ENCODE measurements around the gene BTG2. TPM values are rescaled to one million over a fixed set of nuclear protein-coding genes. Genes with fewer than 3 reads are reported as not detected.
"Not testable (repeated sequence)": the region's sequence is repeated elsewhere in the genome, so short reads cannot be mapped to it uniquely, and the experiment has no call there.

The BTG2 gene
- total and polyA plus RNA-seq, 2 experiments from 2014 or later: 6.3 to 9.1 TPM

DNA sequence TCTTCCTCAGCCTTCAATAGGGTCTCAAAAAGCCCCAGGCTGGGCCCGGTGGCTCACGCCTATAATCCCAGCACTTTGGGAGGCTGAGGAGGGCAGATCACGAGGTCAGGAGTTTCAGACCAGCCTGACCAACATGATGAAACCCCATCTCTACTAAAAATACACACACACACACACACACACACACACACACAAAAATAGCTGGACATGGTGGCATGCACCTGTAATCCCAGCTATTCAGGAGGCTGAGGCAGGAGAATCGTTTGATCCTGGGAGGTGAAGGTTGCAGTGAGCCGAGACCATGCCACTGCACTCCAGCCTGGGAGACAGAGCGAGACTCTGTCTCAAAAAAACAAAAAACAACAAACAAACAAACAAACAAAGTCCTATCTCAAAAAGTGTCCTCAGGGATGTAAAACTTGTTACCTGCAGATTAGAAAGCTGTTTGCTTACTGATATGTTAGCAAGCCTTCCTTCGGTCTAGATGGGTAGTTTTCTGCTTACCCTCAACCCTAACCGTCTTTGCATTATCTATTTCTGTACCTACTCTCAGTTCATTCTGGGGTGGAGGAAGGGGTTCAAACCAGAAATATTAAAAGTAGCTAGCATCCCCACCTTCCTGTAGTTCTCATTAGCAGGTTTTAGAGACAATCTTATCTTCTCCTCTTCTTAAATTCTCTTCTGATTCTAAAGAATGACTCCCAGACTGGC is 5.4 kb upstream of the BTG2 start:
- DNase-seq (ENCODE audit: low spot score); H4K20me1 ChIP-seq (replicated peaks; ENCODE audit: insufficient read depth); H3K4me3 Mint-ChIP-seq; ATAC-seq; H3K79me2 ChIP-seq (replicated peaks; ENCODE audit: insufficient read depth); H3K4me1 ChIP-seq (ENCODE audit: insufficient read depth); H3F3A ChIP-seq (replicated peaks; ENCODE audit: low read depth); H2AFZ ChIP-seq; H3K4me3 ChIP-seq; H3K36me3 Mint-ChIP-seq (ENCODE audit: low read depth); H3K9me3 Mint-ChIP-seq; H3K9me2 ChIP-seq (ENCODE audit: insufficient read depth); H3K27ac ChIP-seq (ENCODE audit: low read depth); H3K4me2 ChIP-seq; H3K36me3 ChIP-seq (ENCODE audit: insufficient read depth); H3K27ac Mint-ChIP-seq: not testable (repeated sequence)
- H3K27me3 ChIP-seq (ENCODE audit: insufficient read depth): peaks cover 66% of the 10 kb centered on the region
- Mint-ChIP-seq H3K27me3 (ENCODE audit: insufficient read depth, low read depth, poor library complexity) (peaks cover 32% of the 10 kb centered on the region), H3K4me1 (peaks cover 18% of the 10 kb centered on the region)

DNA sequence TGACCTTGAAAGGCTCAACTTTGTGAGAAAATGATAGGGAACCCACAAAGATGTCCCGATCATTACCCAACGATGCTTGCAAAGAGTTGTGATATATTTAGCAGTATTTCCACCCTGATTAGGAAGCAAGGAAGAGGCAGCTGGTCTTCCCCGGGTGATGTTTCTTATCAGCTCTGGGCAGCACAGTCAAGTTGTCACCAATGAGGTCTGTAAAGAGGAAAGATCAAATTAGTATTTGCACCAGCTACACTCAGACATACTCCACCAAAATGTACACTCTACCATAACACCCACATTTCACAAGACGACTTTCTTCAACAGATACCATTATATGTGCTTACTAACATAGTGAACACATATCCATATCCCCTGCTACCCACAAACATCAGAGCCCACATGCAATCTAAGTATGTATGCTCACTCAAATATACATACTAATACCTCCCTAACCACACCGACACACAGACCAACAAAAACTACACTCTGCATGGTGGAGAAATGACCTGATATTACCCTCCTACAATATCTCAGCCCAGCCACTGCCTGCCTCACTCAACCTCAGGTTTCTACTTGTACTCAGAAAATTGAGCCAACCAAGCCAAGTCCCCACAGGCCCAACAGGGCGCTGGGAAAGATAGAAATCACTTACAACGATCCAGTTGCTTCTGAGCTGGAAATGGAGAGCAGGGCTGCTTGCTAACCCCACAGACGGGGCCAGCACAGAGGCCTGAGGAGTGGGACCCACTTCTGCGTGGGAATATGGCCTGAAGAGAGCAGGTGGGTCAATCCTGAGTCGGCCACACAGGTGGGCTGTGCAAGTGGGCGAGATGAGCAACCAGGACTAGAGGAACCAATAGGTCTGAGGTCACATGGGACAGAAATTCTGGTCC is 4.6 kb upstream of the BTG2 start:
- Histone ChIP-seq H3K4me2 (no peak overlapping the region), H3K79me2 (replicated peaks; ENCODE audit: insufficient read depth) (no peaks in the 10 kb centered on the region), H3K4me3 (no peak overlapping the region), H3K27ac (ENCODE audit: low read depth) (no peak overlapping the region), H3K9me2 (ENCODE audit: insufficient read depth) (no peaks in the 10 kb centered on the region), H3K4me1 (ENCODE audit: insufficient read depth) (peaks cover 3% of the 10 kb centered on the region), H3K36me3 (ENCODE audit: insufficient read depth) (no peaks in the 10 kb centered on the region), H4K20me1 (replicated peaks; ENCODE audit: insufficient read depth) (no peaks in the 10 kb centered on the region; the same call in 1 of the 2 replicates), H3F3A (replicated peaks; ENCODE audit: low read depth) (no peaks in the 10 kb centered on the region), H3K27me3 (ENCODE audit: insufficient read depth) (peaks cover 72% of the 10 kb centered on the region), H2AFZ (no peak overlapping the region)
- Mint-ChIP-seq H3K36me3 (ENCODE audit: low read depth) (no peaks in the 10 kb centered on the region), H3K9me3 (no peaks in the 10 kb centered on the region), H3K27me3 (ENCODE audit: insufficient read depth, low read depth, poor library complexity) (peaks cover 38% of the 10 kb centered on the region), H3K27ac (no peak overlapping the region), H3K4me1 (peaks cover 18% of the 10 kb centered on the region), H3K4me3 (no peak overlapping the region)
- DNase-seq (ENCODE audit: low spot score) (no peak), ATAC-seq (no peak)
- TF ChIP-seq ZNF114 (CRISPR knock-in tag; IDR thresholded peaks at IDR 0.05) (no peak), CREB1 (CRISPR knock-in tag; IDR thresholded peaks at IDR 0.05; ENCODE audit: low read depth) (no peak), ZNF331 (CRISPR knock-in tag; IDR thresholded peaks at IDR 0.05; ENCODE audit: low read depth) (no peak), STAT1 (IDR thresholded peaks at IDR 0.05; ENCODE audit: unreplicated experiment) (no peak), EZH2 (IDR thresholded peaks at IDR 0.05; ENCODE audit: low read depth, unreplicated experiment) (no peak), JUNB (IDR thresholded peaks at IDR 0.05; ENCODE audit: unreplicated experiment) (no peak)
- TF ChIP-seq, protein P1, sequence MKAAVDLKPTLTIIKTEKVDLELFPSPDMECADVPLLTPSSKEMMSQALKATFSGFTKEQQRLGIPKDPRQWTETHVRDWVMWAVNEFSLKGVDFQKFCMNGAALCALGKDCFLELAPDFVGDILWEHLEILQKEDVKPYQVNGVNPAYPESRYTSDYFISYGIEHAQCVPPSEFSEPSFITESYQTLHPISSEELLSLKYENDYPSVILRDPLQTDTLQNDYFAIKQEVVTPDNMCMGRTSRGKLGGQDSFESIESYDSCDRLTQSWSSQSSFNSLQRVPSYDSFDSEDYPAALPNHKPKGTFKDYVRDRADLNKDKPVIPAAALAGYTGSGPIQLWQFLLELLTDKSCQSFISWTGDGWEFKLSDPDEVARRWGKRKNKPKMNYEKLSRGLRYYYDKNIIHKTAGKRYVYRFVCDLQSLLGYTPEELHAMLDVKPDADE (IDR thresholded peaks at IDR 0.05): no peak
- TF ChIP-seq, protein P2, sequence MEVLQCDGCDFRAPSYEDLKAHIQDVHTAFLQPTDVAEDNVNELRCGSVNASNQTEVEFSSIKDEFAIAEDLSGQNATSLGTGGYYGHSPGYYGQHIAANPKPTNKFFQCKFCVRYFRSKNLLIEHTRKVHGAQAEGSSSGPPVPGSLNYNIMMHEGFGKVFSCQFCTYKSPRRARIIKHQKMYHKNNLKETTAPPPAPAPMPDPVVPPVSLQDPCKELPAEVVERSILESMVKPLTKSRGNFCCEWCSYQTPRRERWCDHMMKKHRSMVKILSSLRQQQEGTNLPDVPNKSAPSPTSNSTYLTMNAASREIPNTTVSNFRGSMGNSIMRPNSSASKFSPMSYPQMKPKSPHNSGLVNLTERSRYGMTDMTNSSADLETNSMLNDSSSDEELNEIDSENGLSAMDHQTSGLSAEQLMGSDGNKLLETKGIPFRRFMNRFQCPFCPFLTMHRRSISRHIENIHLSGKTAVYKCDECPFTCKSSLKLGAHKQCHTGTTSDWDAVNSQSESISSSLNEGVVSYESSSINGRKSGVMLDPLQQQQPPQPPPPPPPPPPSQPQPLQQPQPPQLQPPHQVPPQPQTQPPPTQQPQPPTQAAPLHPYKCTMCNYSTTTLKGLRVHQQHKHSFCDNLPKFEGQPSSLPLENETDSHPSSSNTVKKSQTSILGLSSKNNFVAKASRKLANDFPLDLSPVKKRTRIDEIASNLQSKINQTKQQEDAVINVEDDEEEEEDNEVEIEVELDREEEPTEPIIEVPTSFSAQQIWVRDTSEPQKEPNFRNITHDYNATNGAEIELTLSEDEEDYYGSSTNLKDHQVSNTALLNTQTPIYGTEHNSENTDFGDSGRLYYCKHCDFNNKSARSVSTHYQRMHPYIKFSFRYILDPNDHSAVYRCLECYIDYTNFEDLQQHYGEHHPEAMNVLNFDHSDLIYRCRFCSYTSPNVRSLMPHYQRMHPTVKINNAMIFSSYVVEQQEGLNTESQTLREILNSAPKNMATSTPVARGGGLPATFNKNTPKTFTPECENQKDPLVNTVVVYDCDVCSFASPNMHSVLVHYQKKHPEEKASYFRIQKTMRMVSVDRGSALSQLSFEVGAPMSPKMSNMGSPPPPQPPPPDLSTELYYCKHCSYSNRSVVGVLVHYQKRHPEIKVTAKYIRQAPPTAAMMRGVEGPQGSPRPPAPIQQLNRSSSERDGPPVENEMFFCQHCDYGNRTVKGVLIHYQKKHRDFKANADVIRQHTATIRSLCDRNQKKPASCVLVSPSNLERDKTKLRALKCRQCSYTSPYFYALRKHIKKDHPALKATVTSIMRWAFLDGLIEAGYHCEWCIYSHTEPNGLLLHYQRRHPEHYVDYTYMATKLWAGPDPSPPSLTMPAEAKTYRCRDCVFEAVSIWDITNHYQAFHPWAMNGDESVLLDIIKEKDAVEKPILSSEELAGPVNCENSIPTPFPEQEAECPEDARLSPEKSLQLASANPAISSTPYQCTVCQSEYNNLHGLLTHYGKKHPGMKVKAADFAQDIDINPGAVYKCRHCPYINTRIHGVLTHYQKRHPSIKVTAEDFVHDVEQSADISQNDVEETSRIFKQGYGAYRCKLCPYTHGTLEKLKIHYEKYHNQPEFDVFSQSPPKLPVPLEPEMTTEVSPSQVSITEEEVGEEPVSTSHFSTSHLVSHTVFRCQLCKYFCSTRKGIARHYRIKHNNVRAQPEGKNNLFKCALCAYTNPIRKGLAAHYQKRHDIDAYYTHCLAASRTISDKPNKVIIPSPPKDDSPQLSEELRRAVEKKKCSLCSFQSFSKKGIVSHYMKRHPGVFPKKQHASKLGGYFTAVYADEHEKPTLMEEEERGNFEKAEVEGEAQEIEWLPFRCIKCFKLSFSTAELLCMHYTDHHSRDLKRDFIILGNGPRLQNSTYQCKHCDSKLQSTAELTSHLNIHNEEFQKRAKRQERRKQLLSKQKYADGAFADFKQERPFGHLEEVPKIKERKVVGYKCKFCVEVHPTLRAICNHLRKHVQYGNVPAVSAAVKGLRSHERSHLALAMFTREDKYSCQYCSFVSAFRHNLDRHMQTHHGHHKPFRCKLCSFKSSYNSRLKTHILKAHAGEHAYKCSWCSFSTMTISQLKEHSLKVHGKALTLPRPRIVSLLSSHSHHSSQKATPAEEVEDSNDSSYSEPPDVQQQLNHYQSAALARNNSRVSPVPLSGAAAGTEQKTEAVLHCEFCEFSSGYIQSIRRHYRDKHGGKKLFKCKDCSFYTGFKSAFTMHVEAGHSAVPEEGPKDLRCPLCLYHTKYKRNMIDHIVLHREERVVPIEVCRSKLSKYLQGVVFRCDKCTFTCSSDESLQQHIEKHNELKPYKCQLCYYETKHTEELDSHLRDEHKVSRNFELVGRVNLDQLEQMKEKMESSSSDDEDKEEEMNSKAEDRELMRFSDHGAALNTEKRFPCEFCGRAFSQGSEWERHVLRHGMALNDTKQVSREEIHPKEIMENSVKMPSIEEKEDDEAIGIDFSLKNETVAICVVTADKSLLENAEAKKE (CRISPR knock-in tag; IDR thresholded peaks at IDR 0.05): no peak
- TF ChIP-seq, protein P3, sequence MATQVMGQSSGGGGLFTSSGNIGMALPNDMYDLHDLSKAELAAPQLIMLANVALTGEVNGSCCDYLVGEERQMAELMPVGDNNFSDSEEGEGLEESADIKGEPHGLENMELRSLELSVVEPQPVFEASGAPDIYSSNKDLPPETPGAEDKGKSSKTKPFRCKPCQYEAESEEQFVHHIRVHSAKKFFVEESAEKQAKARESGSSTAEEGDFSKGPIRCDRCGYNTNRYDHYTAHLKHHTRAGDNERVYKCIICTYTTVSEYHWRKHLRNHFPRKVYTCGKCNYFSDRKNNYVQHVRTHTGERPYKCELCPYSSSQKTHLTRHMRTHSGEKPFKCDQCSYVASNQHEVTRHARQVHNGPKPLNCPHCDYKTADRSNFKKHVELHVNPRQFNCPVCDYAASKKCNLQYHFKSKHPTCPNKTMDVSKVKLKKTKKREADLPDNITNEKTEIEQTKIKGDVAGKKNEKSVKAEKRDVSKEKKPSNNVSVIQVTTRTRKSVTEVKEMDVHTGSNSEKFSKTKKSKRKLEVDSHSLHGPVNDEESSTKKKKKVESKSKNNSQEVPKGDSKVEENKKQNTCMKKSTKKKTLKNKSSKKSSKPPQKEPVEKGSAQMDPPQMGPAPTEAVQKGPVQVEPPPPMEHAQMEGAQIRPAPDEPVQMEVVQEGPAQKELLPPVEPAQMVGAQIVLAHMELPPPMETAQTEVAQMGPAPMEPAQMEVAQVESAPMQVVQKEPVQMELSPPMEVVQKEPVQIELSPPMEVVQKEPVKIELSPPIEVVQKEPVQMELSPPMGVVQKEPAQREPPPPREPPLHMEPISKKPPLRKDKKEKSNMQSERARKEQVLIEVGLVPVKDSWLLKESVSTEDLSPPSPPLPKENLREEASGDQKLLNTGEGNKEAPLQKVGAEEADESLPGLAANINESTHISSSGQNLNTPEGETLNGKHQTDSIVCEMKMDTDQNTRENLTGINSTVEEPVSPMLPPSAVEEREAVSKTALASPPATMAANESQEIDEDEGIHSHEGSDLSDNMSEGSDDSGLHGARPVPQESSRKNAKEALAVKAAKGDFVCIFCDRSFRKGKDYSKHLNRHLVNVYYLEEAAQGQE (IDR thresholded peaks at IDR 0.05; ENCODE audit: unreplicated experiment): no peak
